Astrocyte of the cerebellum (primary cell): ENCODE results near the gene PUS7.
"Not testable (repeated sequence)": the region's sequence is repeated elsewhere in the genome, so short reads cannot be mapped to it uniquely, and the experiment has no call there.

Experiments
- DNase-seq: peaks from one replicate; pipeline ENCODE4 v3.0.0-alpha.2; 2011; ENCODE audit warnings: low read depth
- H3K4me3 ChIP-seq: 2 replicates; pipeline ENCODE4 v1.5.1; 2011; ENCODE audit warnings: mild to moderate bottlenecking, low read depth, low read length, moderate library complexity
- in situ Hi-C: cut with HindIII; loops from 2 replicates; pipeline ENCODE4 v1.10.0; 2017; ENCODE audit warnings: low sequenced_read_pairs
- TF ChIP-seq, protein P1 (sequence below): IDR thresholded peaks from 2 replicates; pipeline ENCODE4 v1.5.1; 2012; ENCODE audit warnings: low read length, low read depth, moderate library complexity, mild to moderate bottlenecking; ENCODE audit errors: missing control alignments

PUS7 gene

DNA sequence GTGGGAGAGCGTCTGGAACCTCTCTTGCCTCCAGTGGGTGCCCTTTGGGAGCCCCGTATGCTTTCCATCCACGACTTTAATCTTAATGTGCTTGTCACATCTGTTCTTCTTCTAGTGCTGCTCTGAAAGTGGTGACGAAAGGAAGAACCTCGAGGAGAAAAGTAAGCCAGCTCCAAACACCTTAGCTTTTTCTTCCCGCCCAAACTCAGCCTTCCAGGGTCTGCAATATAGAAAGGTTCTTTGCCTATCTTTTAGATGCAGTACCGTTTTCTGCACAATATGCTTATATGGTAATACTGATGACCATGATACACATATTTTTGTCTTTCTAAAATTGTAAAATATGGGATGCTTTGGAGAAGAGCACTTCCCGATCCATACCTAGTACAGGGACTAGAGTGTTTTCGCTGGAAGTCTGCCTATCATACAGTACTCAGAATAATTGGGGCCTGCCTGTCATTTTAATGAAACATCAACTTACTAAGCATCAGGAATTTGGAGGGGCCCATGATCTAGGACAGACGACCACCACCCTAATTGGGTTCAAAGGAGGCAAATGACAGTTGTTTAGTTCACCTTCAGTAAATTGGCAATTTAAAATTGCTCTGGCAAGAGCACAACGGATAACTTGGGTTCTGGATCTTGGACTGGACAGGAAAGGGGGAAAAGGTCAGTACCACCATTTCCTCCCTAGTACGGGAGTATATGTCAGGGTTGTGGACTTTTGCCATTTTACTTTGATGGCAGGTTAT lies 10.8 kb upstream of the PUS7 start:
- peak overlapping the region; percentile 98 for H3K4me3 ChIP-seq
- in situ Hi-C loops: no loop called here
- DNase-seq: no peak
- TF ChIP-seq, protein P1, sequence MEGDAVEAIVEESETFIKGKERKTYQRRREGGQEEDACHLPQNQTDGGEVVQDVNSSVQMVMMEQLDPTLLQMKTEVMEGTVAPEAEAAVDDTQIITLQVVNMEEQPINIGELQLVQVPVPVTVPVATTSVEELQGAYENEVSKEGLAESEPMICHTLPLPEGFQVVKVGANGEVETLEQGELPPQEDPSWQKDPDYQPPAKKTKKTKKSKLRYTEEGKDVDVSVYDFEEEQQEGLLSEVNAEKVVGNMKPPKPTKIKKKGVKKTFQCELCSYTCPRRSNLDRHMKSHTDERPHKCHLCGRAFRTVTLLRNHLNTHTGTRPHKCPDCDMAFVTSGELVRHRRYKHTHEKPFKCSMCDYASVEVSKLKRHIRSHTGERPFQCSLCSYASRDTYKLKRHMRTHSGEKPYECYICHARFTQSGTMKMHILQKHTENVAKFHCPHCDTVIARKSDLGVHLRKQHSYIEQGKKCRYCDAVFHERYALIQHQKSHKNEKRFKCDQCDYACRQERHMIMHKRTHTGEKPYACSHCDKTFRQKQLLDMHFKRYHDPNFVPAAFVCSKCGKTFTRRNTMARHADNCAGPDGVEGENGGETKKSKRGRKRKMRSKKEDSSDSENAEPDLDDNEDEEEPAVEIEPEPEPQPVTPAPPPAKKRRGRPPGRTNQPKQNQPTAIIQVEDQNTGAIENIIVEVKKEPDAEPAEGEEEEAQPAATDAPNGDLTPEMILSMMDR: no peak

DNA sequence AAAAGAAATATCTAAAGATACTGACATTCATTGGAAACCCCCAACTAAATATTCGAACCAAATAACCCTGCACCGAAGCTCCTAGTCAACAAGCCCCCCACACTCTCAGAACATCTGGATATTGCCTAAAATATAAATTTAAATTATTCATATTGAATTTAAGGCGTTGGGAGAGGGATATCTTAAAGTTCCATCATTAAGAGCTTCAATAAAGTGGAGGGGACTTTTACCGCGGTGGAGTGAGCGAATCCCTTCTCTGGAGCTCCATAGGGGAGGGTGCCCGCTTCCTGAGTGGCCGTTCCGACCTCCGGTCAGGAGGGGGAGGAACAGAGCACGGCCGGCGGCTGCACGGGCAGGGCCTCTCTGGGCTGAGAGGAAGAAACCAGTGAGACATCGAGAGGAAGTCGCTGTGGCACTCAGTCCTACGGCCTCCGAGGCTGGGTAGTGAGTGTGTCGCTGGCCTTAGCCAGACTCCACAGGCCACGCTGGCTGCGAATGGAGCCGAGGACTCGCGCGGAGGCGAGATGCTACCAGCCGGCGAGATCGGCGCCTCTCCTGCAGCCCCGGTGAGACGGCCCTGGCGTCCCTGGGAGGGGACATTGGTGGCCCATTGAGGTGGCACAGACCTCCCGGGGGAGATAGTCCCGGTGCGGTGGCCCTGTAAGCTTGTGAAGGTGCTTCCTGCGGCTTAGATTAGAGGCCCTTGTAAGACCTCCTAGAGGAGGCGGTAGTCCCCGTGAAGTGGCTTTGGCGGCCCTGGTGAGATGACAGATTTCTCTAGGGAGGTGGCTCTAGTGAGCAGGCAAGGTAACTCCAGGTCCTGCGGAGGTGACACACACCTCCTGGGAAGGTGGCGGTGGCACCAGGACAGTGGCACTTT lies 10.0 kb upstream of the PUS7 start, which contains the start of gene RINT1:
Gene RINT1, plus strand, starts transcription at position 410 of the 880 bp plus-strand sequence. Its CDS starts 115 bp downstream, at position 525.
- DNase-seq: peak; percentile 74
- H3K4me3 ChIP-seq: peak within 1 kb of the TSS; percentile 98
- TF ChIP-seq, protein P1: peak; percentile 92
- in situ Hi-C loops: no loop called here

DNA sequence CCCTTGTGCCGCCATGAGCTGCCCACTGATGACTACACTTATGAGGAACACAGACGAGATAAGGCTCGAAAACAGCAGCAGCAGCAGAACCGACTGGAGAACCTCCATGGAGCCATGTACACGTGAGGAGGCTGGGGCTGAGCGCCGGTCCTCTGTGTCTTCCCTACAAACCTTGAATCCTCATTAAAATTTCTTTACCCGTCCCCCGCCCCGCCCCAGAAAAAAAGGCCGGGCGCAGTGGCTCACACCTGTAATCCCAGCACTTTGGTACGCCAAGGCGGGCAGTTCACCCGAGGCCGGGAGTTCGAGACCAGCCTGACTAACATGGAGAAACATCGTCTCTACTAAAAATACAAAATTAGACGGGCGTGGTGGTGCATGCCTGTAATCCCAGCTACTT lies 8.5 kb upstream of the PUS7 start:
- in situ Hi-C loops: no loop called here
- H3K4me3 ChIP-seq: no peak overlapping the region
- no peak for DNase-seq
- TF ChIP-seq, protein P1: no peak

DNA sequence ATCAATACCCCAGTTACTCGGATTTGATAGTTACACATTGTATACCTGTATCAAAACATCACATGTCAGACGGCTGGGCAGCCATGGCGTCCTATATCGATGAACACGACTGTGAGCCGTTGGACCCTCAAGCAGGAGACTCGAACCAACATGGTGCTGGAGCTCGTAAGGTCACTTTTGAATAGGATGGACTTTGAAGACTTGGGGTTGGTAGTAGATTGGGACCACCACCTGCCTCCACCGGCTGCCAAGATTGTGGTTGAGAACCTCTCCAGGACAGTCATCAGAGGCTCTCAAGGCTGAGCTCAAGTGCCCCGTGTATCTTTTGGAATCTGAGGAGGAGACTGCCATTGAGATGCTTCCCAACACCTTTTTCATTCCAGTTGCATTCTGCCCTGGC lies 8.1 kb upstream of the PUS7 start:
- no peak for DNase-seq
- H3K4me3 ChIP-seq: no peak overlapping the region
- TF ChIP-seq, protein P1: no peak
- in situ Hi-C loops: no loop called here

DNA sequence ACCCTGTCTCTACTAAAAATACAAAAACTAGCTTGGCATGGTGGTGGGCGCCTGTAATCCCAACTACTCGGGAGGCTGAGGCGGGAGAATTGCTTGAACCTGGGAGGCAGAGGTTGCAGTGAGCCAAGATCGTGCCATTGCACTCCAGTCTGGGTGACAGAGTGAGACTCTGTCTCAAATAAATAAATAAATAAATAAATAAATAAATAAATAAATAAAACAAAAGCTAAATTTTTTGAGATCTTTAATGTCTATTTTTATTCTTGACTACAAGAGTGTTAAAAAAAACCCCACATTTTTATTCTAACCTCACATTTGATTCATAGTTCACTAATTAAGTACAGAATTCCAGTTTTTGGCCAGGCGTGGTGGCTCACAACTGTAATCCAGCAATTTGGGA lies 5.7 kb upstream of the PUS7 start:
- in situ Hi-C loops, DNase-seq, H3K4me3 ChIP-seq: not testable (repeated sequence)

DNA sequence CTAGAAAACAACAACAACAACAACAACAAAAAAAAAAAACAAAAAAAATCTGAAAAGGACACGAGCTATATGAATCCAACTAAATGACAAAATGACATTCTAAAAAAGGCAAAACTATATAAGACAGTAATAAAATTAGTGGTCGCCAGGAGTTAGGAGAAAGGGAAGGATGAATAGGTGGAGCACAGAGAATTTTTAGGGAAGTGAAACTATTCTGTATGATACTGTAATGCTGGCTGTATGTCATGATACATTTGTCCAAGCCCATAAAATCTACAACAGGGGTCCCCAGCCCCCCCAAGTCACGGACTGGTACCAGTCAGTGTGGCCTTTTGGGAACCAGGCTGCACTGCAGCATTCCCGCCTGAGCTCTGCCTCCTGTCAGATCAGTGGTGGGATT lies 2.8 kb upstream of the PUS7 start:
- in situ Hi-C loops: no loop called here
- no peak for DNase-seq
- no peak overlapping the region for H3K4me3 ChIP-seq
- TF ChIP-seq, protein P1: no peak

DNA sequence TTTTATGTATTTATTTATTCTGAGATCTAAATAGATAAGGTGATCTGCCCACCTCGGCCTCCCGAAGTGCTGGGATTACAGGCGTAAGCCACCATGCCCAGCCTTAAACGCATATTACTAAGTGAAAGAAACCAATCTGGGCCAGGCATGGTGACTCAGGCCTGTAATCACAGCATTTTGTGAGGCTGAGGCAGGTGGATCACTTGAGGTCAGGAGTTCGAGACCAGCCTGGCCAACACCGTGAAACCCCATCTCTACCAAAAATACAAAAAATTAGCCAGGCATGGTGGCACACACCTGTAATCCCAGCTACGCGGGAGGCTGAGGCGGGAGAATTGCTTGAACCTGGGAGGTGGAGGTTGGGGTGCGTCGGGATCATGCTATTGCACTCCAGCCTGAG lies 2.4 kb upstream of the PUS7 start:
- H3K4me3 ChIP-seq, DNase-seq, in situ Hi-C loops: not testable (repeated sequence)
